Parathyroid adenoma (tissue), 2 donors: ENCODE measurements around the gene BRINP2.

ENCODE experiments used
- H2AFZ ChIP-seq: fragments of 300-600 bp; sonication (generic); one replicate; pipeline ENCODE4 v1.7.0; 2017; ENCODE audit warnings: antibody characterized with exemption, mild to moderate bottlenecking
- H3K27ac ChIP-seq: fragments of 300-600 bp; sonication (generic); one replicate; pipeline ENCODE4 v1.7.0; 2017
- H3K27me3 ChIP-seq: fragments of 300-600 bp; sonication (generic); one replicate; pipeline ENCODE4 v1.7.0; 2017; ENCODE audit warnings: low read length; ENCODE audit not compliant: control insufficient read depth, insufficient read depth
- H3K36me3 ChIP-seq: fragments of 300-600 bp; sonication (generic); one replicate; pipeline ENCODE4 v1.7.0; 2017; ENCODE audit warnings: low read length; ENCODE audit not compliant: control insufficient read depth, insufficient read depth
- H3K4me1 ChIP-seq: fragments of 300-600 bp; sonication (generic); one replicate; pipeline ENCODE4 v1.7.0; 2017; ENCODE audit warnings: control low read depth
- H3K4me2 ChIP-seq: fragments of 300-600 bp; sonication (generic); one replicate; pipeline ENCODE4 v1.7.0; 2017; ENCODE audit warnings: low read length
- H3K4me3 ChIP-seq: fragments of 300-600 bp; sonication (generic); one replicate; pipeline ENCODE4 v1.7.0; 2017; ENCODE audit warnings: low read depth, low read length
- H3K79me2 ChIP-seq: fragments of 300-600 bp; sonication (generic); one replicate; pipeline ENCODE4 v1.7.0; 2017; ENCODE audit warnings: control low read depth
- H3K9ac ChIP-seq: fragments of 300-600 bp; sonication (generic); one replicate; pipeline ENCODE4 v1.7.0; 2017; ENCODE audit warnings: mild to moderate bottlenecking
- H3K9me3 ChIP-seq: fragments of 300-600 bp; sonication (generic); one replicate; pipeline ENCODE4 v1.7.0; 2017; ENCODE audit warnings: low read length; ENCODE audit not compliant: control insufficient read depth
- TF ChIP-seq, protein P1 (sequence below): fragments of 300-600 bp; sonication (generic); IDR thresholded peaks from one replicate; pipeline ENCODE4 v1.7.0; 2017; ENCODE audit warnings: antibody characterized with exemption, mild to moderate bottlenecking
- donor health status: primary hyperparathyroidism.

The BRINP2 gene

GRCh38 chr1:177219554-177220458 lies 49.0 kb downstream of the BRINP2 start:
- Histone ChIP-seq H3K9me3 (no peaks in the 10 kb centered on the region), H3K9ac (no peak overlapping the region), H2AFZ (peak overlapping the region; percentile 22), H3K27me3 (no peaks in the 10 kb centered on the region), H3K27ac (no peak overlapping the region), H3K4me2 (no peak overlapping the region), H3K36me3 (no peaks in the 10 kb centered on the region), H3K4me1 (no peaks in the 10 kb centered on the region), H3K79me2 (no peaks in the 10 kb centered on the region), H3K4me3 (no peak overlapping the region)
- TF ChIP-seq, protein P1, sequence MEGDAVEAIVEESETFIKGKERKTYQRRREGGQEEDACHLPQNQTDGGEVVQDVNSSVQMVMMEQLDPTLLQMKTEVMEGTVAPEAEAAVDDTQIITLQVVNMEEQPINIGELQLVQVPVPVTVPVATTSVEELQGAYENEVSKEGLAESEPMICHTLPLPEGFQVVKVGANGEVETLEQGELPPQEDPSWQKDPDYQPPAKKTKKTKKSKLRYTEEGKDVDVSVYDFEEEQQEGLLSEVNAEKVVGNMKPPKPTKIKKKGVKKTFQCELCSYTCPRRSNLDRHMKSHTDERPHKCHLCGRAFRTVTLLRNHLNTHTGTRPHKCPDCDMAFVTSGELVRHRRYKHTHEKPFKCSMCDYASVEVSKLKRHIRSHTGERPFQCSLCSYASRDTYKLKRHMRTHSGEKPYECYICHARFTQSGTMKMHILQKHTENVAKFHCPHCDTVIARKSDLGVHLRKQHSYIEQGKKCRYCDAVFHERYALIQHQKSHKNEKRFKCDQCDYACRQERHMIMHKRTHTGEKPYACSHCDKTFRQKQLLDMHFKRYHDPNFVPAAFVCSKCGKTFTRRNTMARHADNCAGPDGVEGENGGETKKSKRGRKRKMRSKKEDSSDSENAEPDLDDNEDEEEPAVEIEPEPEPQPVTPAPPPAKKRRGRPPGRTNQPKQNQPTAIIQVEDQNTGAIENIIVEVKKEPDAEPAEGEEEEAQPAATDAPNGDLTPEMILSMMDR: no peak

DNA sequence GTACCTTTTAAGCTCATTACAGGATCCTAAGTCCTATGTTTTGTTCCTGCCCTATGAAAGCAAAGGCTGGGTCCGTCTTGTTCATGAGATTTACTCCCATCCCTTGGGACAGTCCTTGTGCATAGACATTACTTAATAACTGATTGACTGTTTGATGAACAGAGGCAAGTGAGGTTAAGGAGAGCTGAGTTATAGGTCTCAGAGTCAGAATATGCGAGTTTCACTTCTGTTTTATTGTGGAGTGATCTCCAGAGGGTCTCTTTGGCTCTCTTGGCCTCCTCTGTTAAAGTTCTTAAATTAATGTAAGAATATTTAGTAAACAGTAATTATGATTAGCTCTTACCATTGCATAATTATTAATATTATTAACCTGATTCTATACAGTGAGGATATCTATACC lies 52.6 kb downstream of the BRINP2 start:
- no peak overlapping the region for H3K4me2 ChIP-seq
- no peaks in the 10 kb centered on the region for H3K79me2 ChIP-seq
- H3K9ac ChIP-seq: no peak overlapping the region
- no peak overlapping the region for H3K27ac ChIP-seq
- no peak overlapping the region for H3K4me3 ChIP-seq
- peaks cover 3% of the 10 kb centered on the region for H3K4me1 ChIP-seq
- no peaks in the 10 kb centered on the region for H3K36me3 ChIP-seq
- TF ChIP-seq, protein P1: no peak
- no peak overlapping the region for H2AFZ ChIP-seq
- H3K27me3 ChIP-seq: no peaks in the 10 kb centered on the region
- no peaks in the 10 kb centered on the region for H3K9me3 ChIP-seq

DNA sequence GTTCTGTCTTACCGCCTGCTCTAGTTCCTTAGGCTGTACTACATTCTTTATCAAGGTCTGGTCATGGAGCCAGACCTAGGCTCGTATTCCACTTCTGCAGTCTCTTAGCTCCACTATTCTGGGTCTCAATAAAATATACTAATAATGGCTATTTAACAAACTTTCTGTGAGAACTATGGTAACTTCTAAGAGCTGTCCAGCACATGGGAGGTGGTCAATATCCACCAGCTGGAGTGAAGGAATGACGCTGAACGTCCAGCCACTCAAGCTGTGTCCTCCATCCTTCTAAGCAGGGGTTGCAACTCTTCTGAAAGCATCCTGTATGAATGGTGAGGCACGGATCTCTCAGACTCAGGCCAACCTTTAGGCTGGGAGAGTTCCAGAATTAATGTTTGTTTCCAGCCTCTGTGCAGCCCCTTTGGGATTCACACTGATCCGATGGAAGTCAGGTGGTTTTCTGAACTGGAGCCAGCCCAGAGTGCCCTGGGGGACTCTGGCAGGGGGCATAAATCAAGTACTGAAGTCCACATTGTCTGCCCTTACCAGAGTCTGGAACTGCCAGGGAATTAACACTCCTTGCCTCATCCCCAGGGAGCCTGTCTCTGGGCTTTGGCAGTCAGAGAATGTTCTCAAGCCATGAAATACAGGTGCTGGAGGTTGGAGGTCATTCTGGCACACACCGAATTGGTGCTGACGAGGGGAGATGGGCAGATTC lies 57.4 kb downstream of the BRINP2 start:
- no peak overlapping the region for H2AFZ ChIP-seq
- H3K27ac ChIP-seq: no peak overlapping the region
- no peak overlapping the region for H3K9ac ChIP-seq
- H3K4me1 ChIP-seq: peaks cover 3% of the 10 kb centered on the region
- H3K9me3 ChIP-seq: no peaks in the 10 kb centered on the region
- TF ChIP-seq, protein P1: no peak
- no peaks in the 10 kb centered on the region for H3K79me2 ChIP-seq
- H3K4me2 ChIP-seq: no peak overlapping the region
- no peaks in the 10 kb centered on the region for H3K36me3 ChIP-seq
- H3K4me3 ChIP-seq: no peak overlapping the region
- no peaks in the 10 kb centered on the region for H3K27me3 ChIP-seq

DNA sequence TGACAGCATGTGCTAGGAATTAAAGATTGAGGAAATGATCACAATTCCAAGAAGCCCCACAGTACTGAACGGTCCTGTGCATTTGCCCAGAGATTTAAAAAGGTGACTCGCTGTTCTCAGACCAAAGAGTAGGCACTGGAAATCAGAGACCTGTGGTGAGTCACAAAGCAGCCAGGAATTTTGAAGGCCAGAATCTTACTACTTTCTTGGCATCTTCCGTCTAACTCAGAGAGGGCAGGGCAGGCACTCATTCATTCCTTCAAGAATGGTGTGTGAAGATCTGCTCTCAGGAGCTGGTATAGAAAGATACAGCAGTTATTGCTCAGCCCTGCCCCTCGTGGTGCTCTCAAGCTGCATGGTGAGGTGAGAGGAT lies 57.9 kb downstream of the BRINP2 start:
- no peak overlapping the region for H3K4me2 ChIP-seq
- peaks cover 3% of the 10 kb centered on the region for H3K4me1 ChIP-seq
- H3K27ac ChIP-seq: no peak overlapping the region
- no peaks in the 10 kb centered on the region for H3K9me3 ChIP-seq
- no peaks in the 10 kb centered on the region for H3K79me2 ChIP-seq
- no peaks in the 10 kb centered on the region for H3K27me3 ChIP-seq
- no peak overlapping the region for H3K4me3 ChIP-seq
- H3K9ac ChIP-seq: no peak overlapping the region
- no peaks in the 10 kb centered on the region for H3K36me3 ChIP-seq
- no peak overlapping the region for H2AFZ ChIP-seq
- TF ChIP-seq, protein P1: no peak
